GM21619 (cell line): Measurements from ENCODE around the gene SOX15.

ENCODE experiments used
- ATAC-seq: cut with Tn5 transposase; IDR thresholded peaks from one replicate; pipeline ENCODE4 v1.9.1; 2021; ENCODE audit not compliant: unreplicated experiment

SOX15 gene

GRCh38 chr17:7559320-7560171, 30.3 kb downstream of the SOX15 start:
- no peak for ATAC-seq

GRCh38 chr17:7558544-7559319, 31.2 kb downstream of the SOX15 start, which contains the start of gene TNFSF13:
Gene TNFSF13, plus strand, starts transcription at chr17:7558750. Its CDS starts 290 bp downstream, at chr17:7559040.
- ATAC-seq: no peak

GRCh38 chr17:7557775-7558543, 31.9 kb downstream of the SOX15 start:
- no peak for ATAC-seq

- no peak for ATAC-seq
These were observed 32.6 kb downstream of the SOX15 start for GRCh38 chr17:7557147-7557764.

GRCh38 chr17:7556627-7557026, 33.3 kb downstream of the SOX15 start:
- ATAC-seq: no peak

- no peak for ATAC-seq
These were observed 34.5 kb downstream of the SOX15 start for GRCh38 chr17:7555320-7555948.

- no peak for ATAC-seq
These were observed 36.5 kb downstream of the SOX15 start for GRCh38 chr17:7553356-7553755.

- no peak for ATAC-seq
These were observed 37.3 kb downstream of the SOX15 start for GRCh38 chr17:7552621-7553051.

- ATAC-seq: no peak
These were observed 38.5 kb downstream of the SOX15 start for GRCh38 chr17:7551396-7551795.

GRCh38 chr17:7550344-7550743, 39.5 kb downstream of the SOX15 start:
- no peak for ATAC-seq

- no peak for ATAC-seq
These were observed 40.4 kb downstream of the SOX15 start for GRCh38 chr17:7549401-7550055.

GRCh38 chr17:7548585-7549400, 41.1 kb downstream of the SOX15 start, which contains the start of gene TNFSF12:
Gene TNFSF12, plus strand, starts transcription at chr17:7549058. Its CDS starts 96 bp downstream, at chr17:7549154.
- no peak for ATAC-seq

GRCh38 chr17:7544911-7545310, 45.0 kb downstream of the SOX15 start:
- no peak for ATAC-seq

- ATAC-seq: no peak
These were observed 48.7 kb downstream of the SOX15 start for GRCh38 chr17:7541074-7541621.

GRCh38 chr17:7538891-7539545, 50.9 kb downstream of the SOX15 start:
- no peak for ATAC-seq
